ENCODE measurements around the gene MRPL44. TPM values are rescaled to one million over a fixed set of nuclear protein-coding genes. Genes with fewer than 3 reads are reported as not detected.

The MRPL44 gene
- total and polyA plus RNA-seq, 2 of the 13 experiments (the other 11 are each of a cell fraction or from before 2014, with no cell fraction given), result 38.4 to 78.0 TPM

GRCh38 chr2:223908304-223908998, 48.8 kb upstream of the MRPL44 start (continued):
- no peak for TF ChIP-seq NFAT5 (CRISPR knock-in tag; IDR thresholded peaks at IDR 0.05)
- TF ChIP-seq TP53 (CRISPR knock-in tag; conservative IDR thresholded peaks at IDR 0.05), result 0 out of 2 replicates have a peak, but pooled peaks have one; percentile 38
- TF ChIP-seq CERS6 (CRISPR knock-in tag; IDR thresholded peaks at IDR 0.05), result no peak
- TF ChIP-seq ZNF17 (CRISPR knock-in tag; IDR thresholded peaks at IDR 0.05), result peak; percentile 44; the same call in 1 of the 2 replicates
- peak; percentile 23; the same call in 1 of the 2 replicates for TF ChIP-seq POLR2G (IDR thresholded peaks at IDR 0.05; ENCODE audit: low read depth, low read length)
- TF ChIP-seq ZNF788 (CRISPR knock-in tag; IDR thresholded peaks at IDR 0.05; ENCODE audit: borderline replicate concordance), result peak; percentile 90; the same call in 1 of the 2 replicates
- TF ChIP-seq HOXD1 (CRISPR knock-in tag; IDR thresholded peaks at IDR 0.05), result peak; percentile 77; the same call in 1 of the 2 replicates
- no peak; the same call in 1 of the 2 replicates for TF ChIP-seq YEATS4 (CRISPR knock-in tag; IDR thresholded peaks at IDR 0.05; ENCODE audit: borderline replicate concordance)
- no peak for TF ChIP-seq GTF3A (CRISPR knock-in tag; conservative IDR thresholded peaks at IDR 0.05)
- no peak for TF ChIP-seq NPAS2 (CRISPR knock-in tag; IDR thresholded peaks at IDR 0.05; ENCODE audit: borderline replicate concordance)
- no peak for TF ChIP-seq PRDM4 (CRISPR knock-in tag; IDR thresholded peaks at IDR 0.05; ENCODE audit: borderline replicate concordance)
- TF ChIP-seq ZBTB20 (CRISPR knock-in tag; IDR thresholded peaks at IDR 0.05; ENCODE audit: borderline replicate concordance, low read depth), result peak; percentile 95; the same call in 1 of the 2 replicates
- TF ChIP-seq ZSCAN21 (CRISPR knock-in tag; IDR thresholded peaks at IDR 0.05; ENCODE audit: borderline replicate concordance), result 0 out of 2 replicates have a peak, but pooled peaks have one; percentile 45
- TF ChIP-seq NCOA2 (CRISPR knock-in tag; IDR thresholded peaks at IDR 0.05), result peak; percentile 90
- TF ChIP-seq GATA4 (IDR thresholded peaks at IDR 0.05; ENCODE audit: borderline replicate concordance, low read depth), result 0 out of 2 replicates have a peak, but pooled peaks have one; percentile 44
- no peak for TF ChIP-seq ZNF282 (IDR thresholded peaks at IDR 0.05; ENCODE audit: partially characterized antibody)
- TF ChIP-seq ZFP91 (CRISPR knock-in tag; IDR thresholded peaks at IDR 0.05; ENCODE audit: borderline replicate concordance), result peak; percentile 71
- peak; percentile 51; the same call in 1 of the 2 replicates for TF ChIP-seq RAD21 (CRISPR knock-in tag; IDR thresholded peaks at IDR 0.05)

Data from HepG2 (cell line).